H1 (cell line): ENCODE data around the gene KLHL2. TPM values are rescaled to one million over a fixed set of nuclear protein-coding genes. Genes with fewer than 3 reads are reported as not detected.
"Not testable (repeated sequence)": the region's sequence is repeated elsewhere in the genome, so short reads cannot be mapped to it uniquely, and the experiment has no call there.

Experiments
- CTCF ChIA-PET: fragments of 300-600 bp; sonication (Branson Sonifier 250); formaldehyde crosslinking; loops from one replicate; lab custom pipeline; 2021; ENCODE audit not compliant: partially characterized antibody; lab: Charles Lee
- POLR2A ChIA-PET: fragments of 300-600 bp; sonication (Branson Sonifier 250); formaldehyde crosslinking; loops from one replicate; lab custom pipeline; 2021; ENCODE audit warnings: inconsistent platforms; ENCODE audit not compliant: partially characterized antibody; lab: Charles Lee
- DNase-seq, 2 experiments: peaks; one replicate each; pipeline versions ENCODE4 v3.0.0 to v3.0.0-alpha.2; 2010 to 2022; ENCODE audit warnings: low spot score in 2 of 2, low read depth in 1 of 2, mixed read lengths in 1 of 2
- FAIRE-seq: peaks from 2 replicates; lab custom pipeline; 2011; peaks lifted over from hg19 to GRCh38; lab: Jason Lieb, UNC
- H2AFZ ChIP-seq: 2 replicates; pipeline ENCODE4 v1.8.1; 2012; ENCODE audit warnings: low read length, inconsistent platforms
- H2AK5ac ChIP-seq: 2 replicates; pipeline ENCODE4 v1.6.1; 2013; ENCODE audit warnings: low read depth, low read length
- H2BK120ac ChIP-seq: replicated peaks from 2 replicates; pipeline ENCODE3; 2013; ENCODE audit warnings: low read depth, low read length, inconsistent platforms
- H2BK12ac ChIP-seq: 2 replicates; pipeline ENCODE4 v1.6.1; 2013; ENCODE audit warnings: low read depth, low read length
- H2BK15ac ChIP-seq: 2 replicates; pipeline ENCODE4 v1.6.1; 2013; ENCODE audit warnings: low read length
- H2BK20ac ChIP-seq: 2 replicates; pipeline ENCODE4 v1.6.1; 2013; ENCODE audit warnings: low read length
- H2BK5ac ChIP-seq: 2 replicates; pipeline ENCODE4 v1.6.1; 2013; ENCODE audit warnings: low read depth, low read length
- H3K14ac ChIP-seq: 2 replicates; pipeline ENCODE4 v1.6.1; 2013; ENCODE audit warnings: inconsistent platforms; ENCODE audit not compliant: insufficient read length
- H3K18ac ChIP-seq: 2 replicates; pipeline ENCODE4 v1.6.1; 2013; ENCODE audit warnings: low read length; ENCODE audit errors: extremely low read depth
- H3K23ac ChIP-seq: 2 replicates; pipeline ENCODE4 v1.6.1; 2013; ENCODE audit warnings: inconsistent platforms; ENCODE audit not compliant: insufficient read length
- H3K23me2 ChIP-seq: 2 replicates; pipeline ENCODE4 v1.6.1; 2013; ENCODE audit warnings: low read depth, low read length
- H3K27ac ChIP-seq: 2 replicates; pipeline ENCODE4 v1.6.1; 2011; ENCODE audit warnings: low read depth, low read length, inconsistent platforms
- H3K27me3 ChIP-seq, 4 experiments: replicated peaks in 1 of 4; 1 replicate in 1 of 4; 2 replicates in 3 of 4; pipeline versions ENCODE4 v1.6.1 to v1.8.1; 2011 to 2013; ENCODE audit warnings: low read length in 3 of 4, mild to moderate bottlenecking in 3 of 4, inconsistent platforms in 2 of 4, mixed read lengths in 2 of 4, moderate library complexity in 1 of 4; ENCODE audit not compliant: control insufficient read depth in 3 of 4, insufficient read depth in 3 of 4; ENCODE audit errors: extremely low read depth in 1 of 4
- H3K36me3 ChIP-seq, 4 experiments: 2 replicates each; pipeline versions ENCODE4 v1.6.1 to v1.8.1; 2011 to 2013; ENCODE audit warnings: mild to moderate bottlenecking in 4 of 4, low read length in 3 of 4, moderate library complexity in 2 of 4, control low read depth in 1 of 4, inconsistent platforms in 1 of 4; ENCODE audit not compliant: insufficient read depth in 4 of 4, control insufficient read depth in 2 of 4
- H3K4ac ChIP-seq: replicated peaks from 2 replicates; pipeline ENCODE3; 2013; ENCODE audit warnings: low read length, low read depth, mixed read lengths, inconsistent platforms; ENCODE audit not compliant: insufficient read length
- H3K4me1 ChIP-seq, 4 experiments: replicated peaks in 1 of 4; 1 replicate in 1 of 4; 2 replicates in 3 of 4; pipeline versions ENCODE4 v1.6.1 to v1.8.1; 2011 to 2013; ENCODE audit warnings: low read length in 3 of 4, inconsistent platforms in 2 of 4, mixed read lengths in 1 of 4; ENCODE audit not compliant: insufficient read depth in 4 of 4, control insufficient read depth in 3 of 4
- H3K4me2 ChIP-seq, 2 experiments: 2 replicates each; pipeline versions ENCODE4 v1.6.1 to v1.8.1; 2011 to 2013; ENCODE audit warnings: low read depth in 2 of 2, low read length in 2 of 2, control low read depth in 1 of 2, inconsistent platforms in 1 of 2, mild to moderate bottlenecking in 1 of 2; ENCODE audit not compliant: insufficient read depth in 1 of 2
- H3K4me3 ChIP-seq, 4 experiments: fragments of 200-600, 300-600 bp in 1 of 4; sonication (generic), shearing (Covaris generic), sonication (Bioruptor Twin) in 1 of 4; 2 replicates each; pipeline versions ENCODE4 v1.5.1 to v1.8.1; 2011 to 2016; ENCODE audit warnings: low read length in 4 of 4, low read depth in 3 of 4, control low read depth in 2 of 4, inconsistent platforms in 2 of 4, mild to moderate bottlenecking in 2 of 4, mixed read lengths in 1 of 4, moderate library complexity in 1 of 4; ENCODE audit not compliant: insufficient read depth in 2 of 4; ENCODE audit errors: extremely low read depth in 1 of 4
- H3K56ac ChIP-seq: replicated peaks from 2 replicates; pipeline ENCODE3; 2013; ENCODE audit warnings: low read depth, mild to moderate bottlenecking, mixed read lengths, low read length, inconsistent platforms; ENCODE audit not compliant: insufficient read length
- H3K79me1 ChIP-seq: 2 replicates; pipeline ENCODE4 v1.6.1; 2013; ENCODE audit warnings: low read depth, low read length, control low read depth
- H3K79me2 ChIP-seq, 2 experiments: 2 replicates each; pipeline versions ENCODE4 v1.6.1 to v1.8.1; 2012 to 2013; ENCODE audit warnings: low read length in 2 of 2, mild to moderate bottlenecking in 2 of 2, inconsistent platforms in 1 of 2; ENCODE audit not compliant: insufficient read depth in 2 of 2, control insufficient read depth in 1 of 2
- H3K9ac ChIP-seq, 4 experiments: replicated peaks in 1 of 4; 1 replicate in 1 of 4; 2 replicates in 3 of 4; pipeline versions ENCODE4 v1.6.1 to v1.8.1; 2011 to 2013; ENCODE audit warnings: low read depth in 3 of 4, low read length in 3 of 4, control low read depth in 2 of 4, mild to moderate bottlenecking in 2 of 4, moderate library complexity in 2 of 4, inconsistent platforms in 1 of 4; ENCODE audit errors: extremely low read depth in 1 of 4
- H3K9me3 ChIP-seq, 2 experiments: 2 replicates each; pipeline versions ENCODE4 v1.6.1 to v1.8.1; 2012 to 2013; ENCODE audit warnings: mild to moderate bottlenecking in 2 of 2, moderate library complexity in 2 of 2, control low read depth in 1 of 2, inconsistent platforms in 1 of 2, low read depth in 1 of 2, low read length in 1 of 2, mixed read lengths in 1 of 2; ENCODE audit not compliant: insufficient read depth in 2 of 2
- H4K20me1 ChIP-seq, 2 experiments: replicated peaks in 1 of 2; 2 replicates each; pipeline versions ENCODE3 to v1.8.1; 2011 to 2013; ENCODE audit warnings: inconsistent platforms in 2 of 2, low read length in 2 of 2, mild to moderate bottlenecking in 1 of 2; ENCODE audit not compliant: insufficient read depth in 2 of 2, control insufficient read depth in 1 of 2
- H4K5ac ChIP-seq: 2 replicates; pipeline ENCODE4 v1.6.1; 2013; ENCODE audit warnings: low read length, low read depth, mixed read lengths, inconsistent platforms; ENCODE audit not compliant: insufficient read length
- H4K8ac ChIP-seq: 2 replicates; pipeline ENCODE4 v1.8.0; 2013; ENCODE audit warnings: mild to moderate bottlenecking, moderate library complexity, low read length, inconsistent platforms; ENCODE audit not compliant: insufficient read depth; ENCODE audit errors: extremely low read depth
- H4K91ac ChIP-seq: replicated peaks from 2 replicates; pipeline ENCODE3; 2013; ENCODE audit warnings: low read length, mixed read lengths, inconsistent platforms; ENCODE audit not compliant: insufficient read length
- WGBS, 2 experiments: shearing (Covaris generic) in 1 of 2; methylation state at CpG; one replicate each; pipeline versions ENCODE4 v1.1.6 to v1.1.7; 2013 to 2015; ENCODE audit warnings: low lambda C conversion rate in 2 of 2, mixed read lengths in 2 of 2, inconsistent platforms in 1 of 2, low coverage in 1 of 2, missing lambda C conversion rate in 1 of 2; ENCODE audit not compliant: insufficient replicate concordance in 2 of 2, insufficient coverage in 1 of 2, insufficient read length in 1 of 2; ENCODE audit errors: extremely low coverage in 1 of 2, missing lambda C conversion rate in 1 of 2; 5-methylcytosine and 5-hydroxymethylcytosine counted together
- polyA plus RNA-seq, 7 experiments: library from polyadenylated mRNA; depleted of rRNA in 3 of 7; stranded (reverse) in 5 of 7; unstranded in 2 of 7; fragments of >200 nt in 5 of 7; fragments of 200-250 nt in 2 of 7; gene quantifications; 1 replicate in 5 of 7; 2 replicates in 1 of 7; 4 replicates in 1 of 7; pipeline versions ENCODE4 v1.2.1 to v1.2.3, GENCODE V29; 2011 to 2013; ENCODE audit warnings: missing spikeins in 2 of 7, mixed read lengths in 2 of 7
- total RNA-seq: library from RNA; stranded (reverse); fragmentation: NEBNext Ultra II Directional; extraction: Animal tissue kit (Norgen Biotek cat#: 25700); gene quantifications from 2 replicates; pipeline ENCODE4 v1.2.1, GENCODE V29; 2021

The KLHL2 gene
- total and polyA plus RNA-seq, 2 of the 8 experiments (the other 6 are each of a cell fraction or from before 2014, with no cell fraction given), result 5.2 to 12.0 TPM

- POLR2A ChIA-PET, DNase-seq, H3K9ac ChIP-seq, H2AFZ ChIP-seq, H3K36me3 ChIP-seq, H3K4me1 ChIP-seq, H4K5ac ChIP-seq, H2BK15ac ChIP-seq, H4K91ac ChIP-seq, H3K4me2 ChIP-seq, H3K23ac ChIP-seq, H3K56ac ChIP-seq, H3K4ac ChIP-seq, H3K18ac ChIP-seq, CTCF ChIA-PET, FAIRE-seq, H3K9me3 ChIP-seq, H3K14ac ChIP-seq, H3K79me2 ChIP-seq, H3K23me2 ChIP-seq, H2AK5ac ChIP-seq, H3K27me3 ChIP-seq, H2BK120ac ChIP-seq, H2BK5ac ChIP-seq, H3K27ac ChIP-seq, H2BK20ac ChIP-seq, H4K20me1 ChIP-seq, H2BK12ac ChIP-seq, H4K8ac ChIP-seq, H3K4me3 ChIP-seq, H3K79me1 ChIP-seq: not testable (repeated sequence)
- no CpG with 5 or more reads among the region's 1 CpG for WGBS, 2 experiments
Observed at GRCh38 chr4:165236852-165237251, 29.5 kb downstream of the KLHL2 start.

GRCh38 chr4:165238041-165238640, 30.8 kb downstream of the KLHL2 start:
- POLR2A ChIA-PET, result interaction anchor here (0.6 kb wide), 1 partner anchor 164 kb away, joined by 3 read pairs; no protein-coding TSS in a partner anchor

More at GRCh38 chr4:165238041-165238640, 30.8 kb downstream of the KLHL2 start:
- H2BK20ac ChIP-seq, H3K4ac ChIP-seq, DNase-seq, H2BK12ac ChIP-seq, H2AFZ ChIP-seq, H4K20me1 ChIP-seq, H3K23ac ChIP-seq, H3K79me2 ChIP-seq, CTCF ChIA-PET, H3K14ac ChIP-seq, H3K9me3 ChIP-seq, H2BK5ac ChIP-seq, H2BK120ac ChIP-seq, H3K36me3 ChIP-seq, H3K4me1 ChIP-seq, H4K5ac ChIP-seq, H4K91ac ChIP-seq, H2BK15ac ChIP-seq, H3K23me2 ChIP-seq, H3K4me3 ChIP-seq, H3K18ac ChIP-seq, H2AK5ac ChIP-seq, H3K56ac ChIP-seq, H4K8ac ChIP-seq, H3K79me1 ChIP-seq, H3K9ac ChIP-seq, H3K27ac ChIP-seq, H3K27me3 ChIP-seq, H3K4me2 ChIP-seq: not testable (repeated sequence)
- WGBS, 2 experiments, result 94% methylated on average over 5 of the region's 5 CpGs; no CpG with 5 or more reads in 1 of the 2 experiments
- FAIRE-seq, result peak; percentile 19
